B cell (primary cell): ENCODE results near the gene PHF24.

ENCODE experiments used
- EZH2 ChIP-seq: IDR thresholded peaks from 2 replicates; pipeline ENCODE4 v1.6.1; 2012; ENCODE audit warnings: borderline replicate concordance, low read depth, mild to moderate bottlenecking, moderate library complexity, low read length; ENCODE audit not compliant: insufficient read depth, poor library complexity, severe bottlenecking
- TF ChIP-seq, protein P1 (sequence below): fragments of 200-600 bp; IDR thresholded peaks from one replicate; pipeline ENCODE4 v1.8.0; 2022; ENCODE audit warnings: antibody characterized with exemption, mild to moderate bottlenecking

DNA sequence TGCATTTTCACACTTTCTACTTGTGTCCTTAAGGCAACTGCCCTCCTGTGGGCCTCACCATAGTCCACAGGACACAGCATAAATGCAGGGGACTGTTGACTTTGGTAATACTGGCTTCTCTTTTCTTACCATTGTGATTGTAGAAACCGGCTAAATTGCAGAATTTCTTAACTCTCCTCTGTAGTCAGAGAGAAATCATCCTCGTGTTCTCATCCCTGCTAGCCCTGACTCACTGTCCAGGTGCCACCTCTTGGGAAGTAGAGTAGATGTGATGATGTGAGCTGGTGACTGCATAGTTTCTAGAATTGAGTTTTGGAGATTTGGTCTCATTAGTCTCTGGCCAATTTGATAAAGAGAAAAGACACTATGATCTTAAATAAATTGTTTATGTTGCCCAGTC, 5.5 kb downstream of the PHF24 start:
- TF ChIP-seq, protein P1, sequence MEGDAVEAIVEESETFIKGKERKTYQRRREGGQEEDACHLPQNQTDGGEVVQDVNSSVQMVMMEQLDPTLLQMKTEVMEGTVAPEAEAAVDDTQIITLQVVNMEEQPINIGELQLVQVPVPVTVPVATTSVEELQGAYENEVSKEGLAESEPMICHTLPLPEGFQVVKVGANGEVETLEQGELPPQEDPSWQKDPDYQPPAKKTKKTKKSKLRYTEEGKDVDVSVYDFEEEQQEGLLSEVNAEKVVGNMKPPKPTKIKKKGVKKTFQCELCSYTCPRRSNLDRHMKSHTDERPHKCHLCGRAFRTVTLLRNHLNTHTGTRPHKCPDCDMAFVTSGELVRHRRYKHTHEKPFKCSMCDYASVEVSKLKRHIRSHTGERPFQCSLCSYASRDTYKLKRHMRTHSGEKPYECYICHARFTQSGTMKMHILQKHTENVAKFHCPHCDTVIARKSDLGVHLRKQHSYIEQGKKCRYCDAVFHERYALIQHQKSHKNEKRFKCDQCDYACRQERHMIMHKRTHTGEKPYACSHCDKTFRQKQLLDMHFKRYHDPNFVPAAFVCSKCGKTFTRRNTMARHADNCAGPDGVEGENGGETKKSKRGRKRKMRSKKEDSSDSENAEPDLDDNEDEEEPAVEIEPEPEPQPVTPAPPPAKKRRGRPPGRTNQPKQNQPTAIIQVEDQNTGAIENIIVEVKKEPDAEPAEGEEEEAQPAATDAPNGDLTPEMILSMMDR: no peak
- no peak for TF ChIP-seq EZH2
